Liver (tissue), 9 donors: ENCODE results near the gene CYB5R4. TPM values are rescaled to one million over a fixed set of nuclear protein-coding genes. Genes with fewer than 3 reads are reported as not detected.

Experiments used
- DNase-seq: peaks from one replicate; pipeline ENCODE4 v3.0.0-alpha.2; 2017; ENCODE audit warnings: low spot score
- H3K27ac ChIP-seq, 2 donors: one replicate each; pipeline ENCODE4 v1.7.0; 2013; ENCODE audit warnings: inconsistent platforms in 2 of 2, low read length in 2 of 2, control low read depth in 1 of 2, low read depth in 1 of 2, mild to moderate bottlenecking in 1 of 2
- H3K27me3 ChIP-seq, 4 donors: one replicate each; pipeline versions ENCODE4 v1.6.1 to v1.7.0; 2013; ENCODE audit warnings: low read length in 3 of 4, inconsistent platforms in 1 of 4, mild to moderate bottlenecking in 1 of 4, moderate library complexity in 1 of 4; ENCODE audit not compliant: control insufficient read depth in 4 of 4, insufficient read depth in 4 of 4
- H3K36me3 ChIP-seq, 4 donors: one replicate each; pipeline versions ENCODE4 v1.6.1 to v1.7.0; 2013; ENCODE audit warnings: low read length in 3 of 4, mild to moderate bottlenecking in 3 of 4, low read depth in 1 of 4, moderate library complexity in 1 of 4; ENCODE audit not compliant: control insufficient read depth in 4 of 4, insufficient read depth in 3 of 4
- H3K4me1 ChIP-seq, 4 donors: one replicate each; pipeline versions ENCODE4 v1.6.1 to v1.7.0; 2013; ENCODE audit warnings: low read length in 3 of 4, mild to moderate bottlenecking in 3 of 4, moderate library complexity in 1 of 4; ENCODE audit not compliant: control insufficient read depth in 4 of 4, insufficient read depth in 4 of 4
- H3K4me3 ChIP-seq, 3 donors: one replicate each; pipeline versions ENCODE4 v1.6.1 to v1.7.0; 2013; ENCODE audit warnings: low read length in 3 of 3, control low read depth in 1 of 3, low read depth in 1 of 3, mild to moderate bottlenecking in 1 of 3
- H3K9ac ChIP-seq, 2 donors: one replicate each; pipeline ENCODE4 v1.7.0; 2013; ENCODE audit warnings: low read length in 2 of 2, mild to moderate bottlenecking in 2 of 2, moderate library complexity in 2 of 2, control low read depth in 1 of 2, low read depth in 1 of 2
- H3K9me3 ChIP-seq, 4 donors: one replicate each; pipeline versions ENCODE4 v1.6.1 to v1.7.0; 2013; ENCODE audit warnings: low read length in 3 of 4; ENCODE audit not compliant: control insufficient read depth in 4 of 4
- EGR1 ChIP-seq, 2 donors: IDR thresholded peaks; 2 replicates each; pipeline ENCODE4 v1.6.1; 2016 to 2018; ENCODE audit warnings: antibody characterized with exemption in 2 of 2, low read depth in 2 of 2
- RAD21 ChIP-seq, 2 donors: IDR thresholded peaks; 2 replicates each; pipeline ENCODE4 v1.6.1; 2016; ENCODE audit warnings: antibody characterized with exemption in 2 of 2, mild to moderate bottlenecking in 2 of 2
- TAF1 ChIP-seq: conservative IDR thresholded peaks from 2 replicates; pipeline ENCODE4 v1.6.1; 2016; ENCODE audit warnings: antibody characterized with exemption, mild to moderate bottlenecking
- WGBS: extraction: QIAGEN DNeasy Blood & Tissue Kit; methylation state at CpG from one replicate; pipeline ENCODE4 v1.1.7; 2013; 5-methylcytosine and 5-hydroxymethylcytosine counted together
- polyA plus RNA-seq, 2 donors: library from polyadenylated mRNA; stranded (reverse) in 1 of 2; unstranded in 1 of 2; fragments of 200-250 nt in 1 of 2; fragments of >200 nt in 1 of 2; fragmentation: Nextera tagmentation in 1 of 2; extraction: Ambion mirVana in 1 of 2; gene quantifications; one replicate each; pipeline versions ENCODE4 v1.2.1 to v1.2.3, GENCODE V29; 2013 to 2015
- total RNA-seq, 2 donors: library from RNA; depleted of rRNA; stranded (reverse); fragments of >200 nt; gene quantifications; one replicate each; pipeline ENCODE4 v1.2.3, GENCODE V29; 2014
- TF ChIP-seq, protein P1 (sequence below): fragments of 150-350 bp; IDR thresholded peaks from 2 replicates; pipeline ENCODE4 v1.5.1; 2017; ENCODE audit warnings: improper control_type of control experiment, low read depth, low read length; ENCODE audit not compliant: missing input control
- donor health status: healthy.
- donor health status: healthy.
- donor health status: healthy.
- donor health status: healthy.
- donor health status: healthy.

CYB5R4 gene
- total and polyA plus RNA-seq, 4 donors, result 3.4 to 7.8 (median 5.4) TPM

DNA sequence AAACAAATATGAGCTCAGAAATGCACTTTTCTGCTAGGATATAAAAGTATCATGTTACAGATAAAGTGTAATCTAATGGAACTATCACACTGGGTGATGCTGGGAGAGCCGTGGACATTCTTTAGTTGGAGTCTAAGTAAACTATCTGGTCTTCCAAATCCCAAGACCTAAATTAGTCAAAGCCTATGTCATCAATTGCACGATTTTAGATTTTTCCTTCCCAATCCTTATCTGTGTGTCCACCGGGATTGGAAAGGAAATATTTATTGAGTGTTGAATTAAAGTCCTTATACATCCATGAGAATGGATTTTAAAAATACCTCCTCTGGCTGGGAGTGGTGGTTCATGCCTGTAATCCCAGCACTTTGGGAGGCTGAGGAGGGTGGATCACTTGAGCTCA is 154.4 kb downstream of the CYB5R4 start:
- 51% methylated on average over 3 of the region's 3 CpGs for WGBS
- no peak overlapping the region for H3K9ac ChIP-seq
- no peak for DNase-seq
- TF ChIP-seq, protein P1, sequence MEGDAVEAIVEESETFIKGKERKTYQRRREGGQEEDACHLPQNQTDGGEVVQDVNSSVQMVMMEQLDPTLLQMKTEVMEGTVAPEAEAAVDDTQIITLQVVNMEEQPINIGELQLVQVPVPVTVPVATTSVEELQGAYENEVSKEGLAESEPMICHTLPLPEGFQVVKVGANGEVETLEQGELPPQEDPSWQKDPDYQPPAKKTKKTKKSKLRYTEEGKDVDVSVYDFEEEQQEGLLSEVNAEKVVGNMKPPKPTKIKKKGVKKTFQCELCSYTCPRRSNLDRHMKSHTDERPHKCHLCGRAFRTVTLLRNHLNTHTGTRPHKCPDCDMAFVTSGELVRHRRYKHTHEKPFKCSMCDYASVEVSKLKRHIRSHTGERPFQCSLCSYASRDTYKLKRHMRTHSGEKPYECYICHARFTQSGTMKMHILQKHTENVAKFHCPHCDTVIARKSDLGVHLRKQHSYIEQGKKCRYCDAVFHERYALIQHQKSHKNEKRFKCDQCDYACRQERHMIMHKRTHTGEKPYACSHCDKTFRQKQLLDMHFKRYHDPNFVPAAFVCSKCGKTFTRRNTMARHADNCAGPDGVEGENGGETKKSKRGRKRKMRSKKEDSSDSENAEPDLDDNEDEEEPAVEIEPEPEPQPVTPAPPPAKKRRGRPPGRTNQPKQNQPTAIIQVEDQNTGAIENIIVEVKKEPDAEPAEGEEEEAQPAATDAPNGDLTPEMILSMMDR, result no peak
- no peaks in the 10 kb centered on the region for H3K9me3 ChIP-seq
- H3K36me3 ChIP-seq, result no peaks in the 10 kb centered on the region
- no peak overlapping the region for H3K27ac ChIP-seq
- peaks cover 0 to 10% (median 0%) of the 10 kb centered on the region in 4 donors for H3K27me3 ChIP-seq
- H3K4me3 ChIP-seq, result no peak overlapping the region
- no peaks in the 10 kb centered on the region for H3K4me1 ChIP-seq

DNA sequence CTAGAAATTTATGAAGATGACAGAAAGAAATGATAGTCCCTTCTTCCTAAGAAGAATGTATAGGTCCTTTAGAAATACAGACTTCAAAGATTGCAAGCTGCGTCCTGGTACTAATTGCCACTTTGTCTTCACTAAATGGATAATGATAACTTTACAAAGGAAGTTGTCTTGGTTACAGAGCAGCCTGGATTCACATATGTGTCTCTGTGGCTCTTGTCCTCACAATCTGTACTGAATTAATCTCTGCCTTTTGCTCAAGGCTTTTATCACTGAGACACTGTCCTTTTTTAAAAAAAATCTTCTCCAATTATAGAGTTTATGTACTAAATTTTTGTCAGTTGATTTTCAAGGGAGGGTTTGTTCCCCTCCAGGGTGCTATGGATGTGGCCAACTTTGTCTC is 156.5 kb downstream of the CYB5R4 start:
- H3K36me3 ChIP-seq, result no peaks in the 10 kb centered on the region
- TF ChIP-seq TAF1, result no peak
- TF ChIP-seq RAD21 (IDR thresholded peaks at IDR 0.05), result no peak
- no peak for TF ChIP-seq EGR1 (IDR thresholded peaks at IDR 0.05; ENCODE audit: low read depth in 2 of 2)
- no peak overlapping the region for H3K9ac ChIP-seq
- H3K4me3 ChIP-seq, result no peak overlapping the region
- H3K27ac ChIP-seq, result no peak overlapping the region
- no peaks in the 10 kb centered on the region for H3K4me1 ChIP-seq
- no peak for DNase-seq
- 77% methylated on average over 1 of the region's 1 CpG for WGBS
- H3K9me3 ChIP-seq, result no peaks in the 10 kb centered on the region
- H3K27me3 ChIP-seq, result peaks cover 0 to 7% (median 0%) of the 10 kb centered on the region in 4 donors

Other genes starting within 250 kb of the CYB5R4 start
- gene SNAP91, start 150.6 kb upstream of the CYB5R4 start, total RNA-seq, result not detected
- gene SNAP91, start 150.6 kb upstream of the CYB5R4 start, polyA plus RNA-seq, result not detected
- gene RIPPLY2, start 6.3 kb upstream of the CYB5R4 start, total RNA-seq, result not detected
- not detected for gene RIPPLY2, start 6.3 kb upstream of the CYB5R4 start, polyA plus RNA-seq
- under 1 TPM; 0.08 to 0.51 TPM for gene MRAP2, start 174.1 kb downstream of the CYB5R4 start, total RNA-seq
- under 1 TPM in 1 of 2 donors, not detected in 1; 0.05 TPM for gene MRAP2, start 174.1 kb downstream of the CYB5R4 start, polyA plus RNA-seq